Endodermal cell (in vitro differentiated cells): Measurements from ENCODE around the gene IKZF5. TPM values are rescaled to one million over a fixed set of nuclear protein-coding genes. Genes with fewer than 3 reads are reported as not detected.

Source experiments
- DNase-seq: peaks from one replicate; pipeline ENCODE4 v3.0.0-alpha.2; 2017
- H3K27ac ChIP-seq: 2 replicates; pipeline ENCODE4 v1.5.1; 2013; ENCODE audit warnings: mild to moderate bottlenecking, low read depth, low read length, moderate library complexity
- H3K27me3 ChIP-seq: 2 replicates; pipeline ENCODE4 v1.6.1; 2013; ENCODE audit warnings: mild to moderate bottlenecking, low read length, moderate library complexity; ENCODE audit not compliant: insufficient read depth, control insufficient read depth, poor library complexity, severe bottlenecking
- H3K36me3 ChIP-seq: 2 replicates; pipeline ENCODE4 v1.7.0; 2013; ENCODE audit warnings: mild to moderate bottlenecking, low read length, moderate library complexity; ENCODE audit not compliant: control insufficient read depth, insufficient read depth
- H3K4me1 ChIP-seq: one replicate; pipeline ENCODE4 v1.7.0; 2013; ENCODE audit warnings: low read length; ENCODE audit not compliant: control insufficient read depth, insufficient read depth
- H3K4me3 ChIP-seq: 2 replicates; pipeline ENCODE4 v1.5.1; 2013; ENCODE audit warnings: mild to moderate bottlenecking, low read length, moderate library complexity
- H3K9ac ChIP-seq: 2 replicates; pipeline ENCODE4 v1.6.1; 2013; ENCODE audit warnings: mild to moderate bottlenecking, low read length, moderate library complexity; ENCODE audit not compliant: poor library complexity, severe bottlenecking; ENCODE audit errors: extremely low read depth
- H3K9me3 ChIP-seq: 2 replicates; pipeline ENCODE4 v1.6.1; 2013; ENCODE audit warnings: mild to moderate bottlenecking, low read length, moderate library complexity; ENCODE audit not compliant: control insufficient read depth
- H3K27ac Mint-ChIP-seq: 2 replicates; pipeline ENCODE4 v1.8.0; 2020; ENCODE audit warnings: mixed read lengths
- H3K27me3 Mint-ChIP-seq: 2 replicates; pipeline ENCODE4 v1.8.0; 2021; ENCODE audit warnings: mild to moderate bottlenecking, mixed read lengths; ENCODE audit not compliant: insufficient read depth
- H3K36me3 Mint-ChIP-seq: 2 replicates; pipeline ENCODE4 v1.8.0; 2020; ENCODE audit warnings: low read depth, mixed read lengths
- H3K4me1 Mint-ChIP-seq: 2 replicates; pipeline ENCODE4 v1.8.0; 2020; ENCODE audit warnings: mixed read lengths
- H3K4me3 Mint-ChIP-seq: 2 replicates; pipeline ENCODE4 v1.8.0; 2020; ENCODE audit warnings: mild to moderate bottlenecking, moderate library complexity, mixed read lengths
- H3K9me3 Mint-ChIP-seq: 2 replicates; pipeline ENCODE4 v1.8.0; 2020; ENCODE audit warnings: mild to moderate bottlenecking, mixed read lengths
- WGBS, 2 experiments: methylation state at CpG; one replicate each; pipeline versions ENCODE4 v1.1.5 to v1.1.7; 2013; ENCODE audit warnings: missing lambda C conversion rate in 2 of 2, mixed read lengths in 1 of 2; ENCODE audit not compliant: insufficient coverage in 1 of 2, insufficient read length in 1 of 2; 5-methylcytosine and 5-hydroxymethylcytosine counted together
- total RNA-seq, 2 donors: library from RNA; stranded (reverse); fragmentation: NEBNext Ultra II Directional in 1 of 2; extraction: Animal tissue kit (Norgen Biotek cat#: 25700) in 1 of 2; gene quantifications; 2 replicates in 1 of 2; 3 replicates in 1 of 2; pipeline ENCODE4 v1.2.1, GENCODE V29; 2021
- TF ChIP-seq, protein P1 (sequence below): fragments of 200-600 bp; sonication (generic); conservative IDR thresholded peaks from 2 replicates; pipeline ENCODE4 v1.5.0; 2021; ENCODE audit warnings: antibody characterized with exemption, mild to moderate bottlenecking

IKZF5 gene
- total RNA-seq, 2 donors from 2014 or later = 10.3 to 14.4 TPM

DNA sequence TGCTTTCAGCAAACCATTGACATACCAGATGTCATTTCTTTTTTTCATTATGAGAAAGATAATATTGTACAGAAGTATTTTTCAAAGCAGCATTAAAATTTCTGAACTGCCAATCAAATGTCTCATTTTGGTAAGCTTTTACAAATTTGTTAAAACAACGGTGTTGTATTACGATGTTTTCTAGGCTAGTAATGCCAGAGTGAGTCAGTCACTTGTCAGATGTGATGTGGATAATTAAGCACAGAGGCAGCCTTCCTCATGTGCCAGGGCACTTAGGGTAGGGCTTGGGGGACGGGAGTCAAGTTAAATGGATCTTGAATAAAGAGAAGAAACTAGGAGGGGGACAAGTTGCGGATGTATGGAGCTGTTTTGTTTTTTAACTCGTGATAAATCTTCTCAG is 18.3 kb downstream of the IKZF5 start:
- H3K27ac Mint-ChIP-seq = peak overlapping the region; percentile 3
- H3K9me3 Mint-ChIP-seq = no peaks in the 10 kb centered on the region
- H3K27me3 Mint-ChIP-seq = no peaks in the 10 kb centered on the region
- TF ChIP-seq, protein P1, sequence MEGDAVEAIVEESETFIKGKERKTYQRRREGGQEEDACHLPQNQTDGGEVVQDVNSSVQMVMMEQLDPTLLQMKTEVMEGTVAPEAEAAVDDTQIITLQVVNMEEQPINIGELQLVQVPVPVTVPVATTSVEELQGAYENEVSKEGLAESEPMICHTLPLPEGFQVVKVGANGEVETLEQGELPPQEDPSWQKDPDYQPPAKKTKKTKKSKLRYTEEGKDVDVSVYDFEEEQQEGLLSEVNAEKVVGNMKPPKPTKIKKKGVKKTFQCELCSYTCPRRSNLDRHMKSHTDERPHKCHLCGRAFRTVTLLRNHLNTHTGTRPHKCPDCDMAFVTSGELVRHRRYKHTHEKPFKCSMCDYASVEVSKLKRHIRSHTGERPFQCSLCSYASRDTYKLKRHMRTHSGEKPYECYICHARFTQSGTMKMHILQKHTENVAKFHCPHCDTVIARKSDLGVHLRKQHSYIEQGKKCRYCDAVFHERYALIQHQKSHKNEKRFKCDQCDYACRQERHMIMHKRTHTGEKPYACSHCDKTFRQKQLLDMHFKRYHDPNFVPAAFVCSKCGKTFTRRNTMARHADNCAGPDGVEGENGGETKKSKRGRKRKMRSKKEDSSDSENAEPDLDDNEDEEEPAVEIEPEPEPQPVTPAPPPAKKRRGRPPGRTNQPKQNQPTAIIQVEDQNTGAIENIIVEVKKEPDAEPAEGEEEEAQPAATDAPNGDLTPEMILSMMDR = no peak
- H3K4me1 ChIP-seq = no peaks in the 10 kb centered on the region
- no peak overlapping the region for H3K27ac ChIP-seq
- H3K9ac ChIP-seq = no peak overlapping the region
- DNase-seq = no peak
- H3K4me3 ChIP-seq = no peak overlapping the region
- no peaks in the 10 kb centered on the region for H3K27me3 ChIP-seq
- H3K36me3 Mint-ChIP-seq = peaks cover 35% of the 10 kb centered on the region
- H3K4me1 Mint-ChIP-seq = peaks cover 1% of the 10 kb centered on the region
- H3K9me3 ChIP-seq = no peaks in the 10 kb centered on the region
- H3K36me3 ChIP-seq = peaks cover 42% of the 10 kb centered on the region
- no peak overlapping the region for H3K4me3 Mint-ChIP-seq
- 63 to 78% methylated on average over 2 to 5 of the region's 5 CpGs for WGBS, 2 experiments

DNA sequence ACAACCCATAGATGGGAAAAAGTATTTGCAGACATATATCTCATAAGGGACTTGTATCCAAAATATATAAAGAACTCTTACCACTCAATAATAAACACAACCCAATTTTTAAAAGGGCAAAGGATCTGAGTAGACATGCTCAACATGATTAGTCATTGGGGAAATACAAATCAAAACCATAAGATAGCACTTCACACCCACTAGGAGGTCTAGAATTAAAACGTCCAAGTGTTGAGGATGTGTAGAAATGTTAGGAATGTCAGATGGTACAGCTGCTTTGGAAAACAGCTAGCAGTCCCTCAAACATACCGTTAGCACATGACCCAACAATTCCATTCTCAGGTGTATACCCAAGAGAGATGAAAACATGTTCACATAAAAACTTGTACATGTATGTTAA is 20.1 kb downstream of the IKZF5 start:
- no peaks in the 10 kb centered on the region for H3K9me3 ChIP-seq
- Mint-ChIP-seq H3K36me3 (peaks cover 29% of the 10 kb centered on the region), H3K9me3 (no peaks in the 10 kb centered on the region), H3K4me3 (no peak overlapping the region), H3K4me1 (peaks cover 6% of the 10 kb centered on the region), H3K27ac (no peak overlapping the region), H3K27me3 (no peaks in the 10 kb centered on the region)
- DNase-seq = no peak
- H3K9ac ChIP-seq = no peak overlapping the region
- no peaks in the 10 kb centered on the region for H3K4me1 ChIP-seq
- no peaks in the 10 kb centered on the region for H3K27me3 ChIP-seq
- no peak overlapping the region for H3K27ac ChIP-seq
- no peak overlapping the region for H3K4me3 ChIP-seq
- TF ChIP-seq, protein P1 = no peak
- H3K36me3 ChIP-seq = peaks cover 37% of the 10 kb centered on the region
- WGBS, 2 experiments = 80 to 85% methylated on average over 1 to 2 of the region's 2 CpGs

DNA sequence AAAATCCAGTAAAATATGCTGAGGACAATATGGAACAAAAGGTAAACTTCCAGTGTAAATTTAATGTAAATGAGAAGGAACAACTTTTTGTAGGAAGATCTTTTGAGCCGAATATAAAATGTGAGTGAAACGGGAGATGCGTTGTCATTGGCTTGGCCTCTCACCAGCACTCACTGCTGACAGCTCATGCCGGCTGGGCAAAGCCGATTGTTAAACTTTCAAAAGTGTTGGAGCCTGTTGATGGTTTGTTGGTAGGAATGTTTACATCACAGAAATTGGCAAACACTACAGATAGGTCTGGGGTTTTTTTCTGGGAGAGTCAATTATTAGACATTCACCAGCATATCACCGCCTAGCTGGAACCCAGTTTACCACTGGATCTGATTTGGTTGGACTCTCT is 22.3 kb downstream of the IKZF5 start:
- H3K27me3 Mint-ChIP-seq = no peaks in the 10 kb centered on the region
- 89 to 97% methylated on average over 4 to 6 of the region's 6 CpGs for WGBS, 2 experiments
- H3K4me1 Mint-ChIP-seq = peaks cover 15% of the 10 kb centered on the region
- Histone ChIP-seq H3K4me3 (no peak overlapping the region), H3K4me1 (no peaks in the 10 kb centered on the region), H3K36me3 (peaks cover 18% of the 10 kb centered on the region), H3K9me3 (no peaks in the 10 kb centered on the region), H3K27me3 (no peaks in the 10 kb centered on the region), H3K27ac (no peak overlapping the region), H3K9ac (no peak overlapping the region)
- TF ChIP-seq, protein P1 = no peak
- H3K36me3 Mint-ChIP-seq = peaks cover 25% of the 10 kb centered on the region
- DNase-seq = no peak
- no peak overlapping the region for H3K4me3 Mint-ChIP-seq
- no peak overlapping the region for H3K27ac Mint-ChIP-seq
- H3K9me3 Mint-ChIP-seq = no peaks in the 10 kb centered on the region
